Keratinocyte (primary cell): ENCODE results near the gene KRTAP4-7. TPM values are rescaled to one million over a fixed set of nuclear protein-coding genes. Genes with fewer than 3 reads are reported as not detected.
"Not testable (repeated sequence)": the region's sequence is repeated elsewhere in the genome, so short reads cannot be mapped to it uniquely, and the experiment has no call there.

Experiments
- DNase-seq: peaks from one replicate; pipeline ENCODE4 v3.0.0-alpha.2; 2011; ENCODE audit warnings: low read depth, missing footprints, low spot score
- FAIRE-seq: peaks from 2 replicates; lab custom pipeline; 2011; peaks lifted over from hg19 to GRCh38; lab: Jason Lieb, UNC
- H2AFZ ChIP-seq: 2 replicates; pipeline ENCODE4 v1.6.0; 2012; ENCODE audit warnings: low read length, control low read depth, inconsistent platforms; ENCODE audit not compliant: control insufficient read depth
- H3K27ac ChIP-seq: 2 replicates; pipeline ENCODE4 v1.5.1; 2011; ENCODE audit warnings: low read length; ENCODE audit not compliant: control insufficient read depth, insufficient read depth
- H3K27me3 ChIP-seq: 3 replicates; pipeline ENCODE4 v1.6.0; 2011; ENCODE audit warnings: low read length; ENCODE audit not compliant: control insufficient read depth, insufficient read depth; ENCODE audit errors: extremely low read depth
- H3K36me3 ChIP-seq, 2 experiments: 2 replicates in 1 of 2; 3 replicates in 1 of 2; pipeline ENCODE4 v1.5.1; 2011; ENCODE audit warnings: low read length in 2 of 2, mild to moderate bottlenecking in 1 of 2; ENCODE audit not compliant: control insufficient read depth in 2 of 2, insufficient read depth in 2 of 2; ENCODE audit errors: extremely low read depth in 1 of 2
- H3K4me1 ChIP-seq: 3 replicates; pipeline ENCODE4 v1.5.1; 2011; ENCODE audit warnings: low read length; ENCODE audit not compliant: control insufficient read depth, insufficient read depth; ENCODE audit errors: extremely low read depth
- H3K4me2 ChIP-seq: 3 replicates; pipeline ENCODE4 v1.6.0; 2011; ENCODE audit warnings: low read depth, low read length; ENCODE audit not compliant: control insufficient read depth, insufficient read depth; ENCODE audit errors: extremely low read depth
- H3K4me3 ChIP-seq, 3 experiments: fragments of 200-600 bp in 1 of 3; sonication (generic) in 1 of 3; 2 replicates in 2 of 3; 3 replicates in 1 of 3; pipeline ENCODE4 v1.5.1; 2011 to 2016; ENCODE audit warnings: low read length in 3 of 3, mild to moderate bottlenecking in 3 of 3, control low read depth in 2 of 3, inconsistent platforms in 1 of 3, low read depth in 1 of 3, mixed read lengths in 1 of 3, mixed run types in 1 of 3, moderate library complexity in 1 of 3; ENCODE audit not compliant: control insufficient read depth in 2 of 3, insufficient read depth in 2 of 3; ENCODE audit errors: extremely low read depth in 1 of 3
- H3K79me2 ChIP-seq: 2 replicates; pipeline ENCODE4 v1.6.0; 2012; ENCODE audit warnings: low read length; ENCODE audit not compliant: control insufficient read depth, insufficient read depth
- H3K9ac ChIP-seq: 3 replicates; pipeline ENCODE4 v1.6.0; 2011; ENCODE audit warnings: low read length; ENCODE audit not compliant: control insufficient read depth, insufficient read depth; ENCODE audit errors: extremely low read depth
- H3K9me1 ChIP-seq: 3 replicates; pipeline ENCODE4 v1.6.0; 2011; ENCODE audit warnings: low read length; ENCODE audit not compliant: control insufficient read depth, insufficient read depth; ENCODE audit errors: extremely low read depth
- H3K9me3 ChIP-seq: 2 replicates; pipeline ENCODE4 v1.5.1; 2012; ENCODE audit warnings: low read depth, low read length; ENCODE audit not compliant: control insufficient read depth
- H4K20me1 ChIP-seq: 3 replicates; pipeline ENCODE4 v1.6.0; 2011; ENCODE audit warnings: low read length; ENCODE audit not compliant: control insufficient read depth, insufficient read depth; ENCODE audit errors: extremely low read depth
- CTCF ChIP-seq, 3 experiments: IDR thresholded peaks in 1 of 3; conservative IDR thresholded peaks in 1 of 3; optimal IDR thresholded peaks in 1 of 3; 2 replicates in 2 of 3; 3 replicates in 1 of 3; pipeline versions ENCODE3 to v1.5.1; 2011; ENCODE audit warnings: low read length in 3 of 3, mild to moderate bottlenecking in 3 of 3, moderate library complexity in 2 of 3, control low read depth in 1 of 3, inconsistent platforms in 1 of 3; ENCODE audit not compliant: insufficient read depth in 2 of 3; ENCODE audit errors: extremely low read depth in 1 of 3
- EZH2 ChIP-seq: IDR thresholded peaks from one replicate; pipeline ENCODE4 v1.6.1; 2012; ENCODE audit warnings: inconsistent platforms, mild to moderate bottlenecking, low read length, moderate library complexity
- dilution Hi-C: fragments of 300-500 bp; cut with MboI; formaldehyde crosslinking; loops from one replicate; pipeline ENCODE4 v1.7.0; 2020; ENCODE audit warnings: low sequenced_read_pairs; ENCODE audit not compliant: extremely low pct_ligation_motif_present
- polyA plus RNA-seq, 5 experiments: library from polyadenylated mRNA; depleted of rRNA in 3 of 5; stranded (reverse) in 3 of 5; stranded (forward) in 1 of 5; unstranded in 1 of 5; fragments of >200 nt; gene quantifications; 1 replicate in 1 of 5; 2 replicates in 3 of 5; 3 replicates in 1 of 5; pipeline versions ENCODE4 v1.2.1 to v1.2.3, GENCODE V29; 2011 to 2012; ENCODE audit warnings: missing spikeins in 2 of 5, low read depth in 1 of 5, low replicate concordance in 1 of 5

The KRTAP4-7 gene
- polyA plus RNA-seq, 1 donor (not counting 4 experiments of a cell fraction or from before 2014, with no cell fraction given), result not detected

- H3K4me3 ChIP-seq, result no peak overlapping the region
- no peak for TF ChIP-seq EZH2
- no peak for TF ChIP-seq CTCF (optimal IDR thresholded peaks at IDR 0.05 in 1 of 3, IDR thresholded peaks at IDR 0.05 in 1 of 3, conservative IDR thresholded peaks at IDR 0.05 in 1 of 3; ENCODE audit: extremely low read depth in 1 of 3, insufficient read depth in 2 of 3, low read length in 3 of 3)
- no peaks in the 10 kb centered on the region for H3K79me2 ChIP-seq
- no peak overlapping the region for H2AFZ ChIP-seq
- no peaks in the 10 kb centered on the region for H3K9me3 ChIP-seq
- FAIRE-seq, result no peak
- dilution Hi-C loops, result no loop called here
- no peaks in the 10 kb centered on the region for H3K27me3 ChIP-seq
- H3K4me1 ChIP-seq, result peaks cover 12% of the 10 kb centered on the region
- H4K20me1 ChIP-seq, result no peaks in the 10 kb centered on the region
- H3K4me2 ChIP-seq, result no peak overlapping the region
- no peak overlapping the region for H3K27ac ChIP-seq
- no peaks in the 10 kb centered on the region for H3K9me1 ChIP-seq
- H3K9ac ChIP-seq, result no peak overlapping the region
- DNase-seq, result no peak
- H3K36me3 ChIP-seq, result no peaks in the 10 kb centered on the region
Observed at GRCh38 chr17:41121742-41122141, 37.8 kb downstream of the KRTAP4-7 start.

- H3K9me3 ChIP-seq, H3K27me3 ChIP-seq, H3K4me2 ChIP-seq, H2AFZ ChIP-seq, H4K20me1 ChIP-seq, H3K36me3 ChIP-seq, H3K79me2 ChIP-seq, H3K4me3 ChIP-seq, H3K27ac ChIP-seq, DNase-seq, dilution Hi-C loops, FAIRE-seq, H3K9me1 ChIP-seq, H3K9ac ChIP-seq, H3K4me1 ChIP-seq: not testable (repeated sequence)
Observed at GRCh38 chr17:41123292-41123990, 39.5 kb downstream of the KRTAP4-7 start.

GRCh38 chr17:41123991-41124371 lies 40.0 kb downstream of the KRTAP4-7 start, which contains the start of gene KRTAP4-12:
KRTAP4-12 (minus strand) TSS chr17:41124182; CDS start chr17:41124122, 60 bp downstream.
- H3K27ac ChIP-seq, H3K79me2 ChIP-seq, H3K27me3 ChIP-seq, H3K36me3 ChIP-seq, H4K20me1 ChIP-seq, H3K9ac ChIP-seq, DNase-seq, H2AFZ ChIP-seq, H3K4me1 ChIP-seq, H3K9me1 ChIP-seq, H3K4me2 ChIP-seq, H3K9me3 ChIP-seq, dilution Hi-C loops, FAIRE-seq, H3K4me3 ChIP-seq: not testable (repeated sequence)
